Measurements from ENCODE around the gene ATXN7L1.
A peak's percentile ranks its signal among the peaks of the same experiment; 100 is the strongest.
"Not testable (repeated sequence)": the region's sequence is repeated elsewhere in the genome, so short reads cannot be mapped to it uniquely, and the experiment has no call there.

Gene ATXN7L1

GRCh38 chr7:105800442-105800841 lies 76.0 kb downstream of the ATXN7L1 start:
- no peak for DNase-seq

DNA sequence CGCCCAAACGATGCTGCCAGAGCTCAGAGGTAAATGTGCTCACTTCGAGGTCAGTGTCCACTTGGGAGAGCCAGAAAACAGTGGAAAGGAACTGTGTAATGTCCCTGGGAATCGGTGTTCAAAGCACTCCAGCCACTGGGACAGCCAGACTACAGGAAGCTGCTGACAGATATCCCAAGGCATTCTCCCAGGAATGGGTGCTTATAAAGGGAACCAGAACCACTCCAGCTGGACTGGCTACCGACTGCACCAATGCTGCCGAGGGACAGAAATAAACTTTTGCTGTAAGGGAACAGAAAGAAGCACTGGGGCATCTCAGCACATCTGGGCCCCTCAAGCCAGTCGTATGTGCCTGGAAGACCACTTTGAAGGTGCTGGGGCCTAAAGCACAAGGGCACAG lies 76.7 kb downstream of the ATXN7L1 start:
- DNase-seq: no peak

DNA sequence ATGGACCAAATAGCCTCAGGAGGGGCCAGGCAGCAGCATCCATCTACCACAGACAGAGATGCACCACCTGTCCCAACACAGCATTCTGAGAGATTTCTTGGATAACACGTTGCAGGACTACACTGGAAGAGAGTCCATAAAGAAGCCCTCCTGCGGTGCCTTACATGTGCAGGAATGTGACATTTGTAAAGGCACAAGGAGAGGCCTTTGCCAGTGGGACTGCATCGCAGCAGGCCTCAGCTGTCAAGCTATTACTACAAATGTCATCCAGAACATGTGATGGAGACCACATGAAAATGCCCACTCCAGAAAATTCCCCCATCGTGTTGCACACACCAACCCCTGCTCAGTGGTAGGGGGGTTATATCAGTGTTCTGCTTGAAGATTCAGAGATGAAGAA lies 77.4 kb downstream of the ATXN7L1 start:
- DNase-seq: no peak

GRCh38 chr7:105797652-105798051 lies 78.7 kb downstream of the ATXN7L1 start:
- no peak for DNase-seq

DNA sequence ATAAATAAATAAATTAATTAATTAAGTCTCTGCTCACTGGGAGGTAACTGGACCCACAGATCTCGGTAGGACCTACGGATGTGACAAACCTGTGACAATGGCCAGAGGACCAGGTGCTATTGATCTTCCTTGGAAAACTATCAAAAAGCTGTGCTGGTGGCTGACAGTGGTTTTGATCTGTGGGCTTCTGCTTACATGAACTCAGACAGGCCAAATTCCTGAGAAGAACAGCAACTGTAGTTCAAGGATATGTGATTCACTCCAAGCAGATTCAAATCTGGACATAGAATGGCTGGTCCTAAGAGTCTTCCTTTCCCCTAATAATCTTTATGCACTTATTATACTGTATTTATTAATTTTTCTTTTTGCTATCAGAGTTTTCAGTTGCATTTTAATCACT lies 80.0 kb downstream of the ATXN7L1 start:
- DNase-seq: no peak

- no peak for DNase-seq
Observed at GRCh38 chr7:105794741-105795729, 81.4 kb downstream of the ATXN7L1 start.

- DNase-seq: no peak
Observed at GRCh38 chr7:105792488-105793370, 83.7 kb downstream of the ATXN7L1 start.

- no peak for DNase-seq
Observed at GRCh38 chr7:105791926-105792325, 84.5 kb downstream of the ATXN7L1 start.

- no peak for DNase-seq
Observed at GRCh38 chr7:105790996-105791395, 85.4 kb downstream of the ATXN7L1 start.

- not testable (repeated sequence) for DNase-seq
Observed at GRCh38 chr7:105790452-105790851, 85.9 kb downstream of the ATXN7L1 start.

DNA sequence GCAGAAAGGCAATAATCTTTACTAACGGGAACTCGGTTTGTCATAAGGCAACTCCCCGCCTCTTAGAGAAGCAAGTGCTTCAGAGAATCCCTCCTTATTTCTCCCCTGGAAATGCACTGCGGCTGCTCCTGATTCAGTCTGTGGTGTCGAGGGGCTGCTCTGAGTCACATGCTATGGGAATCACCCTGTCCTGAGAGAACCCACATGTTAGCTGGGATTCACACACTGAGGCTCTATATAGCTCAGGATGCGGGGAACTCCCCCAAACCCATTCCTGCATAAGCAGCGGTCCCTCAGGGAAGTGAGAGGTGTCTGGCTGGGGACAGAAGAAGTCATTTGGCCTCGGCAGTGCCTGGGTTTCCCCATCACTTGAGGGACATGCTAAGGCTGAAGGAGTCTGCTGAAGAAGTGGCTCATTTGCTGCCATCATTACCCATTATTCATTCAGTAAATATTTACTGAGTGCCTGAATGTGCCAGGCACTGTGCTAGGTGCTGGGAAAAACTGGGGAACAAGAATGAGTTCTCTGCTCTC lies 87.5 kb downstream of the ATXN7L1 start:
- DNase-seq: no peak

- no peak for DNase-seq
Observed at GRCh38 chr7:105788356-105788755, 88.0 kb downstream of the ATXN7L1 start.

DNA sequence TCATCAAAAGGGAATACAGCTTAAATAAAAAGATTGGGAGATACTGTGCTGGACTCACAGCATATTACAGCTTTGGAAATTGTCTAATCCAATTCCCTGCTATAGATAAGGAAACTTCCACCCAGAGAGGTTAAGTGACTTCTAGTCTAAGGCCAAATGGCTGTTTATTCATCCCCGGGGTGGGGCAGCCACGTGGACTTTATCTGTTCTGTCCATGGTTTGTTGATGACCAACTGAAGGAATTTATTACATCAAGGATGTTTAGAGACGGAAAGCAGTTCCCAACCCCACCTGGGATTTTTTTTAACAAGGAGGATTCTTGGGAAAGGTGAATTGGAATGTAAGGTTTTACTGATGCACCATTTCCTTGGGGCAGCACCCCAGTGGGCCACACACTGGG lies 88.6 kb downstream of the ATXN7L1 start:
- no peak for DNase-seq

GRCh38 chr7:105786520-105787470 lies 89.6 kb downstream of the ATXN7L1 start:
- no peak for DNase-seq

DNA sequence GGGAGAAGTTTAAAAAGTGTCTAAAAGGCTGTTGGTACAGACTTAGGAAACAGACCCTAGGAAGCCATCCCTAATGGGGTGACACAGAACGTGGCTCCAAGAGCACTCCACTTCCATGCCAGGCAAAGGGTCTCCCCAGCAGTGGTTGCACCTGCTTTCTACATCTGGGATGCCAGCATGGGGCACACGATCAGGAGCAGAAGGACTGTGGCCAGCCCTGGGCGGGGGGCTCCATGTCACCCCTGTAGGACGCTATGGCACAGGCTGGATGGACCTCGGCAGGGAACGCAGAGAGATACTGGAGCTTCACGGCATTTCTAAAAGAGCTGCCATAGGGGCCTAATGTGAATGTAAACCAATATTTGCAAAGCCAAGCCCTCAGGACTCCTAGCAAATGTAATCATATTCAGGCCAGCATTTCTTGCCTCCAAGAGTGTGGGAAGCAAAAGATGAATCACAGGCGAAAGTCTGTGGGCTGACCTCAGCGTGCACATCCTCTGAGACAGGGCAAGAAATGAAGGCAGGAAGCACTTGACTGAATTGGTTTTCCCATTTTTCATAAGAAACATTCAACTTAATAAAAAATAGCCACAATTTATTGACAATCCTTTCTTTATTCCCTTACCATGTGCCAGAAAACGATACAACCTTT lies 93.9 kb downstream of the ATXN7L1 start:
- DNase-seq: peak; percentile 22

- no peak for DNase-seq
Observed at GRCh38 chr7:105779856-105780780, 96.3 kb downstream of the ATXN7L1 start.

GRCh38 chr7:105778956-105779355 lies 97.4 kb downstream of the ATXN7L1 start:
- no peak for DNase-seq

DNA sequence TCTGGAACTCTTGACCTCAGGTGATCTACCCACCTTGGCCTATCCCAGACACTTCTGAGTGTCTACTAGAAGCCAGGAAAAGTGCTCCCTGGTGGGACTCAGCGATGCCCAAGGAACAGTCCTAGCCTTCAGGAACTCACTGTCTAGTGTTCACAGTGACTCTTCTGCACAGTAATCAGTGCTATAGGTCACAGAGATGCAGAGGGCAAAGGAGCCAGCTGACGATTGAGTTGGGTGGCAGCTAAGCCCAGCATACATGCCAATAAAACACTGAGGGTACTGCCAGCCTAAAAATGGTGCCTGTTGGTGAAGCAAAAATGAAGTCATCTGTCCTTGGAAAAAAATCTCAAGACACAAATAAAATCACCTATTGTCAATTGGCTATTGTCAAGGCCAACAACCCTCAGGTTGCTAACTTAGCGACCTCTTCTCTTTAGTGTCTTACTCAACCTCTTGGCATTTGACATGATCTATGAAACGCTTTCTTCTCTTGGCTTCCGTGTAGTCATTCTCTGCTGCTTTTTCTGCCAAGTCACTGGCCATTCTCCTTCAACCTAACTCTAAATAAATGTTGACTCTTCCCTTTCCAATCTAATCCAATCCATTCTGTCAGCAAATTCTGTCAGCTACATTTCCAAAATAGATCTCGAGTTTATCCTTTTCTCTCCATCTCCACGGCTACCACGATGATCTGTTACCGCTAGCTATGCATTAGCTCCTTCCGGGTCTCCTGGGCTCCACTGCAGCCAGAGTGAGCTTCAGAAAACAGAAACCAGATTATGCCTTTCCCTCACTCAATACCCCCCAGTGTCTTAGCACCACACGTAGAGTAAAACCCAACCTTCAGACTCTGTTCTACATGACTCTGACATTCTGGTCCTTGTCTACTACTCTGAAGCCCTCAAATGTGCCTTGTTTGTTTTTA lies 99.2 kb downstream of the ATXN7L1 start:
- no peak for DNase-seq

GRCh38 chr7:105776068-105776790 lies 100.2 kb downstream of the ATXN7L1 start:
- no peak for DNase-seq

All from activated naive CD4-positive, alpha-beta T cell treated with anti-CD3 and anti-CD28 coated beads, Interleukin-2, amount 50 U/mL, for 16 hours (primary cell).